Muscle layer of colon (tissue), 2 donors: ENCODE data around the gene TANC1.

Source experiments
- H3K27ac ChIP-seq: one replicate; pipeline ENCODE4 v1.7.0; 2013; ENCODE audit warnings: low read depth, mild to moderate bottlenecking, low read length, moderate library complexity
- H3K27me3 ChIP-seq, 2 donors: one replicate each; pipeline ENCODE4 v1.7.0; 2013; ENCODE audit warnings: low read length in 2 of 2, mild to moderate bottlenecking in 2 of 2; ENCODE audit not compliant: insufficient read depth in 2 of 2, control insufficient read depth in 1 of 2
- H3K36me3 ChIP-seq: one replicate; pipeline ENCODE4 v1.7.0; 2013; ENCODE audit warnings: mild to moderate bottlenecking, low read length; ENCODE audit not compliant: insufficient read depth
- H3K4me1 ChIP-seq: one replicate; pipeline ENCODE4 v1.7.0; 2013; ENCODE audit warnings: mild to moderate bottlenecking, low read length; ENCODE audit not compliant: insufficient read depth
- H3K4me3 ChIP-seq, 2 donors: one replicate each; pipeline ENCODE4 v1.7.0; 2013; ENCODE audit warnings: low read length in 2 of 2, low read depth in 1 of 2, mild to moderate bottlenecking in 1 of 2, moderate library complexity in 1 of 2
- H3K9ac ChIP-seq: one replicate; pipeline ENCODE4 v1.7.0; 2013; ENCODE audit warnings: low read length
- H3K9me3 ChIP-seq: one replicate; pipeline ENCODE4 v1.7.0; 2013; ENCODE audit warnings: mild to moderate bottlenecking, low read length
- donor health status: abdominal sarcoma.
- donor health status: Adenocarcinoma of cecum.

Gene TANC1

GRCh38 chr2:159275111-159275510 is 306.7 kb downstream of the TANC1 start:
- Histone ChIP-seq H3K36me3 (peaks cover 3% of the 10 kb centered on the region), H3K4me1 (no peaks in the 10 kb centered on the region), H3K4me3 (no peak overlapping the region), H3K27me3 (no peaks in the 10 kb centered on the region), H3K9ac (no peak overlapping the region), H3K27ac (no peak overlapping the region), H3K9me3 (no peaks in the 10 kb centered on the region)

GRCh38 chr2:159279700-159280099 is 311.3 kb downstream of the TANC1 start:
- Histone ChIP-seq H3K4me3 (no peak overlapping the region), H3K9ac (no peak overlapping the region), H3K27ac (no peak overlapping the region), H3K27me3 (no peaks in the 10 kb centered on the region), H3K9me3 (no peaks in the 10 kb centered on the region), H3K36me3 (peaks cover 3% of the 10 kb centered on the region), H3K4me1 (no peaks in the 10 kb centered on the region)

- Histone ChIP-seq H3K27ac (no peak overlapping the region), H3K9ac (no peak overlapping the region), H3K4me1 (peaks cover 8% of the 10 kb centered on the region), H3K4me3 (no peak overlapping the region), H3K36me3 (no peaks in the 10 kb centered on the region), H3K9me3 (no peaks in the 10 kb centered on the region), H3K27me3 (no peaks in the 10 kb centered on the region)
Measured at GRCh38 chr2:159281002-159281401, 312.6 kb downstream of the TANC1 start.
